HEK293T (cell line): ENCODE results near the gene PLXNA2.
A peak's percentile ranks its signal among the peaks of the same experiment; 100 is the strongest.

Experiments
- CTCF ChIA-PET: fragments of 350-600 bp; formaldehyde crosslinking; extraction: SDS; loops from one replicate; lab custom pipeline; 2021; ENCODE audit warnings: antibody characterized with exemption, inconsistent platforms; lab: Yijun Ruan, JAX
- POLR2A ChIA-PET: fragments of 350-600 bp; formaldehyde crosslinking; extraction: SDS; loops from one replicate; lab custom pipeline; 2020; ENCODE audit warnings: antibody characterized with exemption, inconsistent platforms; lab: Yijun Ruan, JAX
- DNase-seq: peaks from one replicate; pipeline ENCODE4 v3.0.0; 2012; ENCODE audit warnings: mixed read lengths; ENCODE audit errors: extremely low spot score
- ARNT ChIP-seq: fragments of 450-650 bp; IDR thresholded peaks from 2 replicates; pipeline ENCODE4 v1.6.1; 2017; ENCODE audit warnings: mild to moderate bottlenecking
- BHLHE40 ChIP-seq: fragments of 450-650 bp; IDR thresholded peaks from 2 replicates; pipeline ENCODE4 v1.6.1; 2016; ENCODE audit warnings: mild to moderate bottlenecking, moderate library complexity, borderline replicate concordance
- CTBP1 ChIP-seq: fragments of 450-650 bp; IDR thresholded peaks from 2 replicates; pipeline ENCODE4 v1.6.1; 2016; ENCODE audit warnings: borderline replicate concordance
- ELF4 ChIP-seq: fragments of 450-650 bp; IDR thresholded peaks from 2 replicates; pipeline ENCODE4 v1.6.1; 2017; ENCODE audit warnings: antibody characterized with exemption
- FOXA1 ChIP-seq: fragments of 450-650 bp; IDR thresholded peaks from 2 replicates; pipeline ENCODE4 v1.6.1; 2016; ENCODE audit warnings: mild to moderate bottlenecking
- FOXK2 ChIP-seq: fragments of 450-650 bp; IDR thresholded peaks from 2 replicates; pipeline ENCODE4 v1.6.1; 2016; ENCODE audit warnings: mild to moderate bottlenecking
- FOXM1 ChIP-seq: fragments of 450-650 bp; IDR thresholded peaks from 2 replicates; pipeline ENCODE4 v1.6.1; 2017; ENCODE audit warnings: mild to moderate bottlenecking, borderline replicate concordance
- HDGF ChIP-seq: fragments of 450-650 bp; IDR thresholded peaks from 2 replicates; pipeline ENCODE4 v1.6.1; 2017; ENCODE audit warnings: antibody characterized with exemption, borderline replicate concordance
- L3MBTL2 ChIP-seq: fragments of 450-650 bp; conservative IDR thresholded peaks from 2 replicates; pipeline ENCODE4 v1.6.1; 2016; ENCODE audit warnings: mild to moderate bottlenecking
- LEF1 ChIP-seq: fragments of 450-650 bp; IDR thresholded peaks from 2 replicates; pipeline ENCODE4 v1.6.1; 2017; ENCODE audit warnings: mild to moderate bottlenecking, borderline replicate concordance
- NFRKB ChIP-seq: fragments of 450-650 bp; IDR thresholded peaks from 2 replicates; pipeline ENCODE4 v1.6.1; 2016; ENCODE audit warnings: mild to moderate bottlenecking, moderate library complexity
- PKNOX1 ChIP-seq: fragments of 450-650 bp; IDR thresholded peaks from 2 replicates; pipeline ENCODE4 v1.6.1; 2016
- SP1 ChIP-seq: fragments of 450-650 bp; IDR thresholded peaks from 2 replicates; pipeline ENCODE4 v1.6.1; 2017
- SUZ12 ChIP-seq: fragments of 450-650 bp; IDR thresholded peaks from 2 replicates; pipeline ENCODE4 v1.6.1; 2016; ENCODE audit warnings: mild to moderate bottlenecking
- TARDBP ChIP-seq: fragments of 450-650 bp; IDR thresholded peaks from 2 replicates; pipeline ENCODE4 v1.6.1; 2016
- ZNF384 ChIP-seq: fragments of 450-650 bp; IDR thresholded peaks from 2 replicates; pipeline ENCODE4 v1.6.1; 2016

Gene PLXNA2

DNA sequence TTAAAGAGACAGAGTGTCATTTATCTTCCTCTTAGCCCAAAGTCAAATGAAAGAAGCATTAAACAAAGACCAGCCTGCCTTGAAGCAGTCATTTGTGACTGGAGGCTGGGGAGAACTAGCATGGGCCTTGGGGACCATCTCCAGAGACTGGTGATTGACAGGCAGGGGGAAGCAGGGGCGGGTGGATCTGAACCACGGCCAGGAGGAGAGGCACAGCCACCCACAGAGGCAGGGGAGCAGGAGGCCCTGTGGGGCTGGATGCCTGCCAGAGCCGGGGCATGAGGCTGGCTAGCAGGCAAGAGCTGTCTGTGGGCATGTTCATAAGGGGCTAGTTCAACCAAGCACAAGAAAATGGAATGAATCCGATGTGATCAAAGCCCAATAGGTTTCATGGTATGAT is 73.9 kb downstream of the PLXNA2 start:
- TF ChIP-seq PKNOX1 (peak; percentile 88), HDGF (no peak), LEF1 (no peak)
- POLR2A ChIA-PET, result no interaction called here
- CTCF ChIA-PET, result no interaction called here
- no peak for DNase-seq

DNA sequence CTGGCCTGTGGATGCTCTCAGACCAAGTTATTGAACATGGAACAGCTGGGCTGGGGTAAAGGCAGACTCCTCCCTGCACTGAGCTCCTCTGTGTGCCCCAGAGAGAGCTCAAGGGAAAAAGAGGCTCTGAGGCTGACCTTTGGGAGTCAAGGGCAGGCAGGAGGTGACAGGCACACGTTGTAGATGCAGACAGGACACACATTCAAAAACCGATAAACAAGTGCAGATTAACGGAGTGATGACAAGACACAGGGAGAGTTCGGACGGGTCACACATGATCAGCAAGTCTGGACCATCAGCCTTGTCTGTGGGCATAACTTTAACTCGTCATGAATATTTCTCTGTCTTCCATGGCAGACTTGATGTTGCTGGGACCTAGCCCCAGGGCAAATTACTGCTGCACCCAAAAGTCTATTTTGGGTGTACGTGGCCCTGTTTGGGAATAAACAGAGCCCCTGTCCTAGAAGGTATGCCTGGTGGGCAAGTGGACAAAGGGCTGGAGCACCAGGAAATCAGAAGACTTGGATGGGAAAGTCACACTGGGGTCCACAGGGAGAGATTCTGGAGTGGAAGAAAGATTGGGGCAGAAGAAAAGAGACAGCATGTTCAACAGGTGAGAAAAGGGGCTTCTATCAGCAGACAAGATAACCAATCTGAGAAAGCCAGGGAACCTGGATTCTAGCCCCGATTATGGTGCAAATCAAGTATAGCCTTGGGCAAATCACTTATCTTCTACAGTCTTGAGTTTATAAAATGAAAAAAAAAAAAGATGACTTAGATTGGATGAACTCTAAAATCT is 74.9 kb downstream of the PLXNA2 start:
- POLR2A ChIA-PET, result no interaction called here
- CTCF ChIA-PET, result no interaction called here
- DNase-seq, result no peak
- TF ChIP-seq ZNF384 (no peak), BHLHE40 (no peak), HDGF (no peak), CTBP1 (no peak), FOXM1 (no peak), FOXA1 (no peak), TARDBP (no peak), ARNT (no peak), ELF4 (no peak), SP1 (no peak), FOXK2 (no peak), SUZ12 (no peak)

GRCh38 chr1:208167261-208167869 is 76.8 kb downstream of the PLXNA2 start:
- CTCF ChIA-PET, result no interaction called here
- TF ChIP-seq LEF1 (no peak), HDGF (no peak), ZNF384 (no peak), CTBP1 (no peak), TARDBP (no peak), FOXA1 (no peak), SP1 (no peak), FOXK2 (no peak), PKNOX1 (no peak), ELF4 (no peak), ARNT (no peak), NFRKB (no peak), SUZ12 (no peak), BHLHE40 (no peak), L3MBTL2 (no peak)
- POLR2A ChIA-PET, result interaction anchor here (1.1 kb wide), 1 partner anchor 72 kb away, joined by 3 read pairs; no protein-coding TSS in a partner anchor
- DNase-seq, result no peak

GRCh38 chr1:208166340-208167138 is 77.6 kb downstream of the PLXNA2 start:
- POLR2A ChIA-PET, result interaction anchor here (1.1 kb wide), 1 partner anchor 73 kb away, joined by 3 read pairs; no protein-coding TSS in a partner anchor

GRCh38 chr1:208165659-208166058 is 78.5 kb downstream of the PLXNA2 start:
- CTCF ChIA-PET, result no interaction called here
- TF ChIP-seq ELF4 (no peak), BHLHE40 (no peak), L3MBTL2 (no peak), NFRKB (no peak), CTBP1 (no peak), ARNT (no peak), SP1 (no peak), FOXK2 (no peak)
- no peak for DNase-seq
- POLR2A ChIA-PET, result no interaction called here

More at GRCh38 chr1:208166340-208167138, 77.6 kb downstream of the PLXNA2 start:
- no peak for DNase-seq
- TF ChIP-seq FOXM1 (no peak), LEF1 (no peak), SUZ12 (no peak), FOXA1 (no peak)
- CTCF ChIA-PET, result no interaction called here

DNA sequence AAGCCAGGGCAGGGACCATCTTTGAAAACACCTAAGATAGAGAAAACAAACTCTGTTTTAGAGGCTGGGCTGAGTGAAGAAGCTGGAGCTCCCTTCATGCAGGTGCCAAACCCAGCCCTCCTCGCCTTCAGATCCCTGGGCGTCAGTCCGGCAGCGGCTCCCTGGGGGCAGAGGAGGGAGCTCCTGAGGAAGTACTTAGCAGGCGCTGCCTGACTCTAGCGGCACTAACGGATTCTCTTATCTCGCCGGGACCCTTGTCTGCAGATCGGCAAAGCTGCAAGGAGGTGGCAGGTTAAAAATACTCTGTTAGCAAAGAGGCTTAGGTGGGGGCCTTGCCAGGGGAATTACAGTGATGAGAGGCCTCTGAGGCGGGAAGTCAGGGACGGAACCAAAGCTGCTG is 79.6 kb downstream of the PLXNA2 start:
- ChIA-PET CTCF (no interaction called here), POLR2A (no interaction called here)
- TF ChIP-seq TARDBP, result no peak
- no peak for TF ChIP-seq ELF4
- no peak for TF ChIP-seq HDGF
- TF ChIP-seq SUZ12, result no peak
- no peak for TF ChIP-seq PKNOX1
- TF ChIP-seq CTBP1, result no peak
- TF ChIP-seq ZNF384, result no peak
- no peak for TF ChIP-seq FOXM1
- DNase-seq, result no peak
